Measurements from ENCODE around the gene CACNA1S. TPM values are rescaled to one million over a fixed set of nuclear protein-coding genes. Genes with fewer than 3 reads are reported as not detected.

Gene CACNA1S
- total and polyA plus RNA-seq, 2 of the 8 experiments (the other 6 are each of a cell fraction or from before 2014, with no cell fraction given) = 0.06 TPM; not detected in 1

DNA sequence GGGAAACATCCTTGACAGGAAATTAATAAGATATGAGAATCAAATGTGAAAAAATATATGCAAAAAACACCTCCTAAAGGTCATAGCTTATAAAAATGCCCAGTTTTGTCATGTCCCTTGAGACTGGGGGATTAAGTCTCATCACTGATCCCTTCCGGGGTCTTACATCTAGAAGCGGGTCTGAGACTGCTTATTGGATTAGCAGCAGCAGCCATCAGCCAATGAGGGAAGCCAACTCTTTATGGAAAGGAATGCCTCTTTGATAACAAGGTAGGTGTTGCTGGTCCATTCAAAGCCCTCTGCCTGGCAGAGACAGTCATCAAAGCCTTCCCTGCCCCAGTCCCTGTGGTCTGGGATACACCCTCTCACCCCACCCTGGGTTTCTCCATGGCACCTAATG lies 3.9 kb upstream of the CACNA1S start:
- no peak for FAIRE-seq
- H3K4me2 ChIP-seq (ENCODE audit: insufficient read depth in 1 of 2, low read depth in 2 of 2, low read length in 2 of 2) = no peak overlapping the region
- TF ChIP-seq SIX5 (IDR thresholded peaks at IDR 0.05; ENCODE audit: low read depth, low read length) (no peak), GABPA (IDR thresholded peaks at IDR 0.05; ENCODE audit: borderline replicate concordance, insufficient read depth, low read length) (no peak), NANOG (IDR thresholded peaks at IDR 0.05; ENCODE audit: insufficient read depth, low read depth, low read length, poor library complexity, severe bottlenecking) (no peak), HDAC2 (IDR thresholded peaks at IDR 0.05; ENCODE audit: borderline replicate concordance in 1 of 2, low read depth in 2 of 2, low read length in 2 of 2) (no peak), MAFK (IDR thresholded peaks at IDR 0.05; ENCODE audit: low read depth, low read length) (no peak)

More for the DNA sequence above, 3.9 kb upstream of the CACNA1S start:
- Histone ChIP-seq H3K56ac (replicated peaks; ENCODE audit: insufficient read length, low read depth, low read length) (no peak overlapping the region), H4K91ac (replicated peaks; ENCODE audit: insufficient read length, low read length) (no peak overlapping the region), H2AFZ (ENCODE audit: low read length) (no peak overlapping the region), H4K5ac (ENCODE audit: insufficient read length, low read depth, low read length) (no peak overlapping the region), H3K9ac (replicated peaks in 1 of 4; ENCODE audit: extremely low read depth in 1 of 4, low read depth in 3 of 4, low read length in 3 of 4) (no peak overlapping the region), H4K20me1 (replicated peaks in 1 of 2; ENCODE audit: control insufficient read depth in 1 of 2, insufficient read depth in 2 of 2, low read length in 2 of 2) (no peaks in the 10 kb centered on the region), H3K23me2 (ENCODE audit: low read depth, low read length) (peaks cover 7% of the 10 kb centered on the region; the same call in 1 of the 2 replicates), H2BK15ac (ENCODE audit: low read length) (no peak overlapping the region), H3K79me1 (ENCODE audit: low read depth, low read length) (no peaks in the 10 kb centered on the region), H3K18ac (ENCODE audit: extremely low read depth, low read length) (no peak overlapping the region), H3K23ac (ENCODE audit: insufficient read length) (no peak overlapping the region), H3K9me3 (ENCODE audit: insufficient read depth in 2 of 2, low read depth in 1 of 2, low read length in 1 of 2) (no peaks in the 10 kb centered on the region; a peak in 1 of 4 replicates), H3K27me3 (replicated peaks in 1 of 4; ENCODE audit: control insufficient read depth in 3 of 4, extremely low read depth in 1 of 4, insufficient read depth in 3 of 4, low read length in 3 of 4) (peaks cover 9 to 27% (median 21%) of the 10 kb centered on the region in 4 experiments), H2BK12ac (ENCODE audit: low read depth, low read length) (no peak overlapping the region), H2BK120ac (replicated peaks; ENCODE audit: low read depth, low read length) (no peak overlapping the region), H3K4me3 (ENCODE audit: extremely low read depth in 1 of 4, insufficient read depth in 2 of 4, low read depth in 3 of 4, low read length in 4 of 4) (no peak overlapping the region), H3K36me3 (ENCODE audit: control insufficient read depth in 2 of 4, insufficient read depth in 4 of 4, low read length in 3 of 4) (no peaks in the 10 kb centered on the region), H2AK5ac (ENCODE audit: low read depth, low read length) (no peak overlapping the region), H2BK5ac (ENCODE audit: low read depth, low read length) (no peak overlapping the region), H3K14ac (ENCODE audit: insufficient read length) (no peak overlapping the region), H4K8ac (ENCODE audit: extremely low read depth, insufficient read depth, low read length) (no peak overlapping the region), H2BK20ac (ENCODE audit: low read length) (no peak overlapping the region), H3K79me2 (ENCODE audit: control insufficient read depth in 1 of 2, insufficient read depth in 2 of 2, low read length in 2 of 2) (no peaks in the 10 kb centered on the region), H3K4me1 (replicated peaks in 1 of 4; ENCODE audit: control insufficient read depth in 3 of 4, insufficient read depth in 4 of 4, low read length in 3 of 4) (peaks cover 0 to 8% (median under 1%) of the 10 kb centered on the region in 4 experiments; a peak in 1 of 7 replicates), H3K27ac (ENCODE audit: low read depth, low read length) (no peak overlapping the region), H3K4ac (replicated peaks; ENCODE audit: insufficient read length, low read depth, low read length) (no peak overlapping the region)
- WGBS, 2 experiments (ENCODE audit: extremely low coverage in 1 of 2, insufficient coverage in 1 of 2, insufficient read length in 1 of 2, insufficient replicate concordance in 2 of 2, low coverage in 1 of 2, low lambda C conversion rate in 2 of 2, missing lambda C conversion rate in 1 of 2) = 90% methylated on average over 2 of the region's 2 CpGs; no CpG with 5 or more reads in 1 of the 2 experiments
- CTCF ChIA-PET (ENCODE audit: partially characterized antibody) = interaction anchor here (0.8 to 16.3 kb wide), 14 partner anchors 8 to 677 kb away, joined by 3 to 343 read pairs (median 3); partner anchors contain the start of gene ASCL5
- POLR2A ChIA-PET (ENCODE audit: partially characterized antibody) = no interaction called here
- DNase-seq (ENCODE audit: low read depth in 1 of 2, low spot score in 2 of 2) = no peak

Measured in H1 (cell line).